GM19025 (cell line): Measurements from ENCODE around the gene WDR62.
A peak's percentile ranks its signal among the peaks of the same experiment; 100 is the strongest.

Experiments
- ATAC-seq: cut with Tn5 transposase; IDR thresholded peaks from one replicate; pipeline ENCODE4 v1.9.1; 2021; ENCODE audit warnings: mild to moderate bottlenecking, low read depth, moderate library complexity; ENCODE audit not compliant: unreplicated experiment

Gene WDR62

GRCh38 chr19:36054733-36055686, at the start of gene WDR62:
Gene WDR62, plus strand, starts transcription at chr19:36054897. Its CDS starts 75 bp downstream, at chr19:36054972.
- peak; percentile 57 for ATAC-seq

GRCh38 chr19:36006955-36007354, 47.7 kb upstream of the WDR62 start:
- no peak for ATAC-seq

GRCh38 chr19:36008336-36008978, 46.2 kb upstream of the WDR62 start, which contains the start of gene SYNE4:
Gene SYNE4, minus strand, starts transcription at chr19:36008813. Its CDS starts 132 bp downstream, at chr19:36008681.
- ATAC-seq = no peak

- no peak for ATAC-seq
These were observed 45.5 kb upstream of the WDR62 start for GRCh38 chr19:36009220-36009619.

DNA sequence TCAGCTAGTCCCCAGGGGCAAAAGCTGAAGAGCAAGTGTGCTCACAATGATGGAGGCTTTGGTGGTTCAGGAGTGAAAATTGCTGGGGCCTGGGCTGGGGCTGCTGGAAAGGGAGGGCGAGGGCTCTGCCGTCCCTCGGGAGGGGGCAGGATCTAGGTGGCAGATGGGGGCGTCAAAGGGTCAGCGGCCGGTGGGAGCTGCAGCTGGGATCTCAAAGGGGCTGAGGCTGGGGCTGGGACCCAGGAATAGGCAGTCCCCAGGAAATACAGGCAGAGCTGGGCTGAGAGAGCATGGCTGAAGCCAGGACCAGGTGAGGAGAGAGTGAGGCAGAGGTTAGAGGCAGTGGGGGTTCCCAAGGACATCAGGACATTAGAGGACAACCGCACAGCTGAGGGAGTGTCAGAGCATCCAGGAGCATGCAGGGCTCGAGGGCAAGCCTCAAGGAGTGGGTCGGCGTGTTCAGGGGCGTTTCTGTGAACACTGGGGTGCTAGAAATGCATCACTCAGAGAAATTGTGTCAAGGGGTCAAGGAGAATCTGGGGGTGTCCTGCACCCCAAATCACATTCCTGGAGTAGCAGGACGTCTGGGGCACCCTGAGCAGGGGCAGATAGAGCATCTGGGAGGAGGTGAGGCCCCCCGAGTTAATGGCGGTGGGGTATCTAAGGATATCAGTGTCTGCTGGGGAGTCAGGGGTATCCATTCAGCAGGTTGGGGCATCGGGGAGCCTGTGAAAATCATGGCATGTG, 44.9 kb upstream of the WDR62 start:
- no peak for ATAC-seq

- no peak for ATAC-seq
These were observed 44.3 kb upstream of the WDR62 start for GRCh38 chr19:36010402-36010801.

GRCh38 chr19:36013280-36014011, 41.3 kb upstream of the WDR62 start:
- no peak for ATAC-seq

DNA sequence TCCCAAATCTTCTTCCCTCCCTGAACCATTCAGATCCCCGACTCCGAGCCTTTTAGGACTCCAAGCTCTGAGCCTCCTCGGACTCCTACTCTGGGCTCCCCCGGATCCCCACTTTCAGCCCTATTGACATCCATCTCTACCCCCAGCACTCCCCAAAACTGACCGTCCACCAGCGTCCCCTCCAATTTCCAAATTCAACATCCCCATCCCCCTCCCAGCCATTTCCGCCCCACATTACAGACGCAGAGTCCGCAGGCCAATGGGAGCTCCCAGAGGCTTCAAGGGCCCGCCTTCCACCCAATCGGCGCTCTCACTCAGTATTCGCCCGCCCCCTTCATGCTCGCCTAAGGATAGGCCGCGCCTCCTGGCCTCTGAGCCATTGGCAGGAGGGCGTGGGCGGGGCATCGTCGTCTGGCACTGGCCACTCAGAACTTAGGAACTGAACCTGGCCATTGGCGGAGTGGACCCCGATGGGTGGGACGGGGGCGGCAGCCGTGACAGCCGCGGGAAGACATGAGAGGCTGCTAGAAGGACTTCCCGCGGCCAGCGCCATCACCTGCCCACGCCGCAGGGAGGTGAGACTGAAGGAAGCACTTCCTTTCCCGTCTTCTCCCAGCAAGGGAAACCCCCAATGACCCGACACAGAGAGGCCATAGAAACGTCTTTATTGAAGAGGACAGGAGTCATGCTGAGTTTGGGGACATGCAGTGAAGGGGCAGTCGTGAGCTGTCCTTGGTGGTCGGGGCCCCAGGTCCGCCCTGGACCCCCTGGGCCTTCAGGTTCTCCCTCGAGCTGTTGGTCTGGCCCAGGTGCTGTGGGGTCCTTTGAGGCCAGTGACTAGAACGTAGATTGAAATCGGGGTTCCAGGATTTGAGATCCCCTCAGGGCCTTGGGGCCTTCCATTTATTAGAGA, 40.4 kb upstream of the WDR62 start, which contains the start of gene ALKBH6:
ALKBH6 (minus strand) TSS at position 202 of the 913 bp plus-strand sequence. CDS start 816 bp downstream, outside the sequence.
- ATAC-seq = peak; percentile 95

- no peak for ATAC-seq
These were observed 35.5 kb upstream of the WDR62 start for GRCh38 chr19:36019061-36019670.

DNA sequence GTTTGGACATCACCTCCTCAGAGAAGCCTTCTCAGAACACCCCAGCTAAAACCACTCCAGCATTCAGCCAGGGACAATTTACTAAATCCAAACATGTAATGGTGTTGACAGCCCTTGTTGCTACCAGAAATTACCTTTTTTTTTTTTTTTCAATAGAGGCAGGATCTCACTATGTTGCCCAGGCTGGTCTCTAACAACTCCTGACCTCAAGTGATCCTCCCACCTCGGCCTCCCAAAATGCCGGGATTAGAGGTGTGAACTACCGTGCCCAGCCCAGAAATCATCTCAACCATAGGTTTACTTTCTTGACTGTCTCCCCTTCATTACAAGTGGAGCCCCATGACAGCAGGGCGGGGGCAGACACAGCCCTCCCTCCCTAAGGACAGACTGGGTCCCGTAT, 31.3 kb upstream of the WDR62 start:
- ATAC-seq = no peak

DNA sequence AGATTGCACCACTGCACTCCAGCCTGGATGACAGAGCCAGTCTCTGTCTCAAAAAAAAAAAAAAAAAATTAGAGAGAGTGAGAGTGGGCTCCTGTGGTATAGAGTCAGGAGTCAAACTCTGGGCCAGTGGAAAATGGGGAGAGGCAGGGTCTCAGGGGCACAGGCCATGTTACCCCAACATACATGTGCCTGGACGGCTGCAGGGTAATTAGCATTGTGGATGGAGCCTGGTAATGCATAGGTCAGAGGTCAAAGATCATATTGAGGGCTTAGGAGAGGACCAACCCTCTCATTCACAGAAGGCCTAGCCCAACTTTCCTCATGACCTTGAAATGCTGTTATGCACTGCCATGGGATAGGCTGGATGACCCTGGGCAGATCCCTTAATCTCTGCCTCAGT, 29.2 kb upstream of the WDR62 start:
- ATAC-seq = no peak

- ATAC-seq = no peak
These were observed 28.4 kb upstream of the WDR62 start for GRCh38 chr19:36026091-36026876.

GRCh38 chr19:36027696-36028095, 27.0 kb upstream of the WDR62 start:
- no peak for ATAC-seq

GRCh38 chr19:36028313-36029041, 26.2 kb upstream of the WDR62 start:
- ATAC-seq = no peak

DNA sequence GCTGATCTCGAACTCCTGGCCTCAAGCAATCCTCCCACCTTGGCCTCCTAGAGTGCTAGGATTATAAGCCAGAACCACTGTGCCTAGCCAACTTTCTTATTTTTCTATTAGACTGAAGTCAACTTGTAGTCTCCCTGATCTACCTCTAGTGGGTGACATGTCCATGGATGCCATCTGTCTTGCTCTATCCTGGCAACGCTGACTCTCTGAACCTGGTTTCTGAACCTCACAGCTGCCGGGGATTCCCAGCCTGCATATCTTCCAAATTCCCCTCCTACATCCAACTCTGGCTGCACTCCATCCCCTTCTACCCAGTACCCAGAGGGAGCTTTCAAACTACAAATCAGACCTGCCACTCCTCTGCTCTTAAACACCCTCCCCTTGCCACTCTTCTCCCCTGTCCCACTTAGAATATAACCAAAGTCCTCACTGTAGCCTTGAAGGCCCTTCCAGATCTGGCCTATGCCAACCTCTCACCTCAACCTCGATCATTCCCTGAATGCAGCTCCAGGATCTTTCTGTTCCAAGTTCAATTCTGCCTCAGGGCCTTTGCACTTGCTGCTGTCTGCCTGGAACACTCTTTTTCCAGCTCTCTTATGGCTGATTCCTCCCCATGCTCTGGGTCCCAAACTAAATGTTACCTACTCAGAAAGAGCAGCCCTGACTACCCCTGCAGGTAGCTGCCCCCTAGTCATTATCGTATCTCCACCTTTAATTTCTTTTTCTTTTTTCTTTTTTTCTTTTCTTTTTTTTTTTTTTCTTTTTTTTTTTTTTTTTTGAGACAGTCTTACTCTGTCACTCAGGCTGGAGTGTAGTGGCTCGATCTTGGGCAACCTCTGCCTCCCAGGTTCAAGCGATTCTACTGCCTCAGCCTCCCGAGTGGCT, 24.2 kb upstream of the WDR62 start:
- no peak for ATAC-seq

DNA sequence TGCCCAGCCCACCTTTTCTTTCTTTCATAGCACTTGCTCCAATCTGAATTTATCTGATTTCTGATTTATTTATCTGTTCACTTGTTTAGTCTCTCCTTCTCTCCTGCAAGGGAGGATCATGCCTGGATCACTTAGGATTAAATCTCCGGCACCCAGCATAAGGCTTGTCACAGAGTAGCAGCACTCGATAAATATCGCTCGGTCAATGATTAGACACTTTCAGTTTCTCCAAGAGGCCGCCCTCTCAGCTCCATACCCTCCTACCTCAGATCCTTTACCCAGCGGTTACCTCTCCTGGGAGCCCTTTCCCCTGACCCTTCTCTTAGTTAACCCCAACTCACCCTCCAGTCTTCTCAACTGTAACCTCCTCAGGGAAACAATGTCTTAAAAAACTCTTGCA, 23.4 kb upstream of the WDR62 start:
- ATAC-seq = no peak
